OCI-LY3 (cell line): ENCODE results near the gene RNF222.
"Not testable (repeated sequence)": the region's sequence is repeated elsewhere in the genome, so short reads cannot be mapped to it uniquely, and the experiment has no call there.

ENCODE experiments used
- H2AFZ ChIP-seq: fragments of 200-600, 300-600 bp; shearing (Covaris generic); 2 replicates; pipeline ENCODE4 v1.6.0; 2014; ENCODE audit warnings: antibody characterized with exemption, low read depth, low read length
- H3K27ac ChIP-seq: fragments of 200-600, 300-600 bp; sonication (generic); 2 replicates; pipeline ENCODE4 v1.5.1; 2014; ENCODE audit warnings: mild to moderate bottlenecking, low read length, moderate library complexity, mixed read lengths
- H3K27me3 ChIP-seq: fragments of 200-600, 300-600 bp; sonication (generic); 2 replicates; pipeline ENCODE4 v1.6.1; 2014; ENCODE audit warnings: low read depth, low read length, mixed read lengths
- H3K36me3 ChIP-seq: fragments of 200-600, 300-600 bp; sonication (generic); replicated peaks from 2 replicates; pipeline ENCODE3; 2014; ENCODE audit warnings: low read depth, low read length, mixed read lengths
- H3K4me1 ChIP-seq: fragments of 300-600, 200-600 bp; sonication (generic); 2 replicates; pipeline ENCODE4 v1.6.1; 2014; ENCODE audit warnings: low read length, mixed read lengths
- H3K4me2 ChIP-seq: fragments of 200-600, 300-600 bp; sonication (generic); 2 replicates; pipeline ENCODE4 v1.6.1; 2014; ENCODE audit warnings: low read length, mixed read lengths
- H3K4me3 ChIP-seq: fragments of 300-600, 200-600 bp; sonication (generic); 2 replicates; pipeline ENCODE4 v1.5.1; 2014; ENCODE audit warnings: antibody characterized with exemption, mild to moderate bottlenecking, low read length, moderate library complexity
- H3K79me2 ChIP-seq: fragments of 300-600, 200-600 bp; shearing (Covaris generic); 2 replicates; pipeline ENCODE4 v1.6.1; 2014; ENCODE audit warnings: mild to moderate bottlenecking, low read length, mixed read lengths
- H3K9ac ChIP-seq: fragments of 300-600, 200-600 bp; shearing (Covaris generic); 2 replicates; pipeline ENCODE4 v1.6.0; 2014; ENCODE audit warnings: mild to moderate bottlenecking, low read length, moderate library complexity
- H3K9me3 ChIP-seq: fragments of 200-600, 300-600 bp; shearing (Covaris generic); 2 replicates; pipeline ENCODE4 v1.6.1; 2014; ENCODE audit warnings: low read length, mixed read lengths; ENCODE audit not compliant: insufficient read depth
- H4K20me1 ChIP-seq: fragments of 200-600, 300-600 bp; sonication (generic); 2 replicates; pipeline ENCODE4 v1.6.1; 2016; ENCODE audit warnings: low read length, mixed read lengths; ENCODE audit not compliant: insufficient read depth
- EZH2phosphoT487 ChIP-seq: fragments of 200-600 bp; shearing (Covaris generic); IDR thresholded peaks from 2 replicates; pipeline ENCODE4 v1.6.1; 2018; ENCODE audit warnings: antibody characterized with exemption, mixed run types, low read depth
- TF ChIP-seq, protein P1 (sequence below): fragments of 200-600, 300-600 bp; sonication (generic); IDR thresholded peaks from 2 replicates; pipeline ENCODE4 v1.5.1; 2014; ENCODE audit warnings: antibody characterized with exemption, low read length, low read depth

RNF222 gene

DNA sequence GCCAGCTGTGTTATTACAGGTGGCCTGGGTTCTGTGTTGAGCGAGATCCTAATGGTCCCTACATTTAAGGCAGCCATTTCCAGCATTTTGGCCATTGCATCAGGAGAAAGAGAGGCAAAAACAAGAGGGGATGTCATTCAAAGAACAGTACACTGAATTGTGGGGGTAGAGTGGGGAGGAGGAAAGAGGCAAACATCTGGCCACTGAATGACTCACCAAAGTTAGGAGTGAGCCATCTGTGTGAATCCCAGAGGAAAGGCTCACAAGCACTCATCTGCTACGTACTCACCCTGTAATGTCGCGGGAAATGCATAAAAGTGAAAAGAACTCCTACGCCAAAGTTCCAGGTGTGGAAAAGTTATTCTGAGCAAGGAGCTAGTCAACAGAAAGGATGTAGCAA is 37.9 kb downstream of the RNF222 start:
- H2AFZ ChIP-seq = no peak overlapping the region
- no peak overlapping the region for H3K4me2 ChIP-seq
- no peaks in the 10 kb centered on the region for H3K79me2 ChIP-seq
- no peaks in the 10 kb centered on the region for H4K20me1 ChIP-seq
- H3K4me1 ChIP-seq = no peaks in the 10 kb centered on the region
- H3K36me3 ChIP-seq = no peaks in the 10 kb centered on the region
- no peaks in the 10 kb centered on the region for H3K27me3 ChIP-seq
- no peak overlapping the region for H3K27ac ChIP-seq
- H3K9ac ChIP-seq = no peak overlapping the region
- no peak for TF ChIP-seq EZH2phosphoT487
- H3K4me3 ChIP-seq = no peak overlapping the region
- no peaks in the 10 kb centered on the region for H3K9me3 ChIP-seq

DNA sequence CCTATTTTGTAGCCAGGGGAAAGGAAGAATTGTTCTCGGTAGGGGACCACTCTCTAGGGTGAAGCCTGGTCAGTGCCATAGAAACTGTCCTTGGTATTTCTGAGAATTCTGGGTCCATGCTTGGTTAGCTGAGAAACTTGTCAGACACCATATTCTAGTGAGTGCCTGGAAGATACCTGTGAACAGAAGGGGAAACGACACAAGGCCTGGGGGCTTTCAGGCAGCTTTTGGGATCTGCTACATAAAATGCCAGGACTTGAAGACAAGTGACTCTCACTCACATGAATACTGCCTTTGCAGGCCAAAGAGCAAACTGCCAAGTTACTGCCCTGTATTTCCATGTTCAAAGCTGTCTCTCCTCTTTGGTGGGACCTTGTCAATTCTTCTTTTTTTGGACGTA is 39.7 kb downstream of the RNF222 start:
- H3K79me2 ChIP-seq = no peaks in the 10 kb centered on the region
- no peaks in the 10 kb centered on the region for H4K20me1 ChIP-seq
- H3K27ac ChIP-seq = no peak overlapping the region
- no peak overlapping the region for H2AFZ ChIP-seq
- no peak overlapping the region for H3K4me2 ChIP-seq
- H3K4me1 ChIP-seq = no peaks in the 10 kb centered on the region
- H3K9me3 ChIP-seq = no peaks in the 10 kb centered on the region
- H3K9ac ChIP-seq = no peak overlapping the region
- H3K36me3 ChIP-seq = no peaks in the 10 kb centered on the region
- H3K27me3 ChIP-seq = no peaks in the 10 kb centered on the region
- no peak for TF ChIP-seq EZH2phosphoT487
- TF ChIP-seq, protein P1, sequence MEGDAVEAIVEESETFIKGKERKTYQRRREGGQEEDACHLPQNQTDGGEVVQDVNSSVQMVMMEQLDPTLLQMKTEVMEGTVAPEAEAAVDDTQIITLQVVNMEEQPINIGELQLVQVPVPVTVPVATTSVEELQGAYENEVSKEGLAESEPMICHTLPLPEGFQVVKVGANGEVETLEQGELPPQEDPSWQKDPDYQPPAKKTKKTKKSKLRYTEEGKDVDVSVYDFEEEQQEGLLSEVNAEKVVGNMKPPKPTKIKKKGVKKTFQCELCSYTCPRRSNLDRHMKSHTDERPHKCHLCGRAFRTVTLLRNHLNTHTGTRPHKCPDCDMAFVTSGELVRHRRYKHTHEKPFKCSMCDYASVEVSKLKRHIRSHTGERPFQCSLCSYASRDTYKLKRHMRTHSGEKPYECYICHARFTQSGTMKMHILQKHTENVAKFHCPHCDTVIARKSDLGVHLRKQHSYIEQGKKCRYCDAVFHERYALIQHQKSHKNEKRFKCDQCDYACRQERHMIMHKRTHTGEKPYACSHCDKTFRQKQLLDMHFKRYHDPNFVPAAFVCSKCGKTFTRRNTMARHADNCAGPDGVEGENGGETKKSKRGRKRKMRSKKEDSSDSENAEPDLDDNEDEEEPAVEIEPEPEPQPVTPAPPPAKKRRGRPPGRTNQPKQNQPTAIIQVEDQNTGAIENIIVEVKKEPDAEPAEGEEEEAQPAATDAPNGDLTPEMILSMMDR = no peak
- no peak overlapping the region for H3K4me3 ChIP-seq

DNA sequence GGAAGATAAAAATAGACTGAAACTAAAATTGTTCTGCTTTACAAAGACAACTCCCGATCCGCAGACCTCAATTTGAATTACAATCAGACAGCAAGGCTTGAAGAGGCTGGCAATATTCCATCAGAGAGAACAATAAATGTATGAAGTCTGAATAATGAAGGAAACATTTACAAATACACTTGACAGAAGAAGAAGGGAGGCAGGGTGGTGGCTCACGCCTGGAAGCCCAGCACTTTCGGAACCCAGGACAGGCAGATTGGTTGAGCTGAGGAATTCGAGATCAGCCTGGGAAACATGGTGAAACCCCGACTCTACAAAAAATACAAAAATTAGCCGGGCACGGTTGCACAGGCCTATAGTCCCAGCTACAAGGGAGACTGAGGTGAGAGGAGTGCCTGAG is 43.4 kb downstream of the RNF222 start:
- Histone ChIP-seq H3K4me2 (no peak overlapping the region), H3K4me1 (no peaks in the 10 kb centered on the region)
- TF ChIP-seq EZH2phosphoT487 = no peak
- TF ChIP-seq, protein P1 = no peak

DNA sequence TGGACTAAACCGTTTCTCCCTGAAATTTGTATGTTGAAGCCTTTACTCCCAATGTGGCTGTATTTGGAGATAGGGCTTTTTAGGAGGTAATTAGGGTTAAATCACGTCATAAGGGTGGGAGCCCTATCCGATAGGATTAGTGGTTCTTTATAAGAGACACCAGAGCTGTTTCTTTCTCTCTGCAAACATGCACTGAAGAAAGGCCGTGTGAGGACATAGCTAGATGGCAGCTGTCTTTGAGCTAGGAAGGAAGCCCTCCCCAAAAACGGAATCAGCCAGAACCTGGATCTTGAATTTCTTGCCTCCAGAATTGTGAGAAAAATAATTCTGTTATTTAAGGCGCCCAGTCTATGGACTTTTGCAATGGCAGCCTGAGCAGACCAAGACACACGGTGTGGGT is 43.9 kb downstream of the RNF222 start:
- no peak overlapping the region for H2AFZ ChIP-seq
- H3K36me3 ChIP-seq = no peaks in the 10 kb centered on the region
- no peaks in the 10 kb centered on the region for H3K4me1 ChIP-seq
- no peak overlapping the region for H3K9ac ChIP-seq
- no peak overlapping the region for H3K27ac ChIP-seq
- H3K4me3 ChIP-seq = no peak overlapping the region
- no peaks in the 10 kb centered on the region for H3K79me2 ChIP-seq
- no peak overlapping the region for H3K4me2 ChIP-seq
- H4K20me1 ChIP-seq = no peaks in the 10 kb centered on the region
- H3K9me3 ChIP-seq = no peaks in the 10 kb centered on the region
- TF ChIP-seq, protein P1 = no peak
- no peak for TF ChIP-seq EZH2phosphoT487
- no peaks in the 10 kb centered on the region for H3K27me3 ChIP-seq

More for the DNA sequence above, 43.4 kb downstream of the RNF222 start:
- no peaks in the 10 kb centered on the region for H4K20me1 ChIP-seq
- H3K9ac ChIP-seq = no peak overlapping the region
- no peaks in the 10 kb centered on the region for H3K79me2 ChIP-seq
- no peaks in the 10 kb centered on the region for H3K9me3 ChIP-seq
- no peaks in the 10 kb centered on the region for H3K27me3 ChIP-seq
- H3K36me3 ChIP-seq = no peaks in the 10 kb centered on the region
- H3K27ac ChIP-seq = no peak overlapping the region
- no peak overlapping the region for H3K4me3 ChIP-seq
- no peak overlapping the region for H2AFZ ChIP-seq

DNA sequence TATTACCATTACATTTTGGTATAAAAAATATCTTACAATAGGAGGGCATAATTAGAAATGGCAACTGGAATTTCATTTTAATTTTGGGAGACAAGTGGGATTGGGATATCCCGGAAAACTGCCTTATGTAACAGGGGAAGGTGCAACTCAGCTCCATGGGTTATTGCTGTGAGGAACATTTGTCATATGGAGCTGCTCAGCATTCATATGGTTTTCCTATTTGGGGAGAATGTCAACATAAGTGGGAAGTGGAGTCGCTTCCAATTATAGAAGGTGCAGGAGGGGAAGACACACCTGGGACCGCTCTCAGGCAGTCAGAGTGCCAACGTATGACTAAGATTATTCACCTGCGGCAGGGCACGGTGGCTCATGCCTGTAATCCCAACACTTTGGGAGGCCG is 47.3 kb downstream of the RNF222 start:
- Histone ChIP-seq H3K9ac (no peak overlapping the region), H3K27ac (no peak overlapping the region), H3K27me3 (peaks cover 7% of the 10 kb centered on the region; the same call in 1 of the 2 replicates), H3K4me3 (no peak overlapping the region), H4K20me1 (no peaks in the 10 kb centered on the region), H3K79me2 (no peaks in the 10 kb centered on the region), H3K4me1 (no peaks in the 10 kb centered on the region), H3K9me3 (no peaks in the 10 kb centered on the region), H3K36me3 (no peaks in the 10 kb centered on the region), H3K4me2 (no peak overlapping the region), H2AFZ (no peak overlapping the region)
- no peak for TF ChIP-seq EZH2phosphoT487
- TF ChIP-seq, protein P1 = no peak

DNA sequence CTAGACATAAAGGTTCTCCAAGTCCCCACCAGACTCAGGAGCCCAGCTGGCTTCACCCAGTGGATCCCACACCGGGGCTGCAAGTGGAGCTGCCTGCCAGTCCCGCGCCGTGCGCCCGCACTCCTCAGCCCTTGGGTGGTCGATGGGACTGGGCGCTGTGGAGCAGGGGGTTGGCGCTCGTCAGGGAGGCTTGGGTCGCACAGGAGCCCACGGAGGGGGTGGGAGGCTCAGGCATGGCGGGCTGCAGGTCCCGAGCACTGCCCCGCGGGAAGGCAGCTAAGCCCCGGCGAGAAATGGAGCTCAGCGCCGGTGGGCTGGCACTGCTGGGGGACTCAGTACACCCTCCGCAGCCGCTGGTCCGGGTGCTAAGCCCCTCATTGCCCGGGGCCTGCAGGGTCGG is 50.6 kb downstream of the RNF222 start:
- not testable (repeated sequence) for H4K20me1 ChIP-seq, H3K36me3 ChIP-seq, H3K4me1 ChIP-seq, H3K9ac ChIP-seq, H3K27me3 ChIP-seq, H3K4me3 ChIP-seq, H3K9me3 ChIP-seq, H2AFZ ChIP-seq, H3K4me2 ChIP-seq, H3K79me2 ChIP-seq, H3K27ac ChIP-seq
